ENCODE data around the gene VSNL1.

DNA sequence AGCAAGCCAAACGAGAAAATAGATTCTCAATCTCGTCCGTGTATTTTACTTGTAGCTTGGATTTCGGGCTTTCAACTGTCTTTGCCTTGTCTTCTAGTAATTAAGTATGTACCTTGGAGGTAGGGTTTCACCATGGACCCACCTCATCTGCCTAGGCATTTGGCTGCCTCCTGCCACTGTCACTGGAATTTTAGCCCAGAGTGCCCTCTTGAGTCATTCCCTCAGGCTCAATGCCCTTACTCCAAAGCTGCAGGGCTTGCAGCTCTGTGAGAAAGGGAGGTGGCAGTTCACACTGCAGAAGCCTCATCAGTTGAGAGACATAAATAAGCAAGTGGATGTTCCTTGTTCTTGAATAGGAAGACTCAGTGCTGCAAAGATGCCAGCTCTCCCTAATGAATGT is 89.6 kb downstream of the VSNL1 start:
- no peak for TF ChIP-seq EZH2phosphoT487 (IDR thresholded peaks at IDR 0.05)
- TF ChIP-seq, protein P1, sequence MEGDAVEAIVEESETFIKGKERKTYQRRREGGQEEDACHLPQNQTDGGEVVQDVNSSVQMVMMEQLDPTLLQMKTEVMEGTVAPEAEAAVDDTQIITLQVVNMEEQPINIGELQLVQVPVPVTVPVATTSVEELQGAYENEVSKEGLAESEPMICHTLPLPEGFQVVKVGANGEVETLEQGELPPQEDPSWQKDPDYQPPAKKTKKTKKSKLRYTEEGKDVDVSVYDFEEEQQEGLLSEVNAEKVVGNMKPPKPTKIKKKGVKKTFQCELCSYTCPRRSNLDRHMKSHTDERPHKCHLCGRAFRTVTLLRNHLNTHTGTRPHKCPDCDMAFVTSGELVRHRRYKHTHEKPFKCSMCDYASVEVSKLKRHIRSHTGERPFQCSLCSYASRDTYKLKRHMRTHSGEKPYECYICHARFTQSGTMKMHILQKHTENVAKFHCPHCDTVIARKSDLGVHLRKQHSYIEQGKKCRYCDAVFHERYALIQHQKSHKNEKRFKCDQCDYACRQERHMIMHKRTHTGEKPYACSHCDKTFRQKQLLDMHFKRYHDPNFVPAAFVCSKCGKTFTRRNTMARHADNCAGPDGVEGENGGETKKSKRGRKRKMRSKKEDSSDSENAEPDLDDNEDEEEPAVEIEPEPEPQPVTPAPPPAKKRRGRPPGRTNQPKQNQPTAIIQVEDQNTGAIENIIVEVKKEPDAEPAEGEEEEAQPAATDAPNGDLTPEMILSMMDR (IDR thresholded peaks at IDR 0.05) = no peak
